Measurements from ENCODE around the gene DMWD.

DNA sequence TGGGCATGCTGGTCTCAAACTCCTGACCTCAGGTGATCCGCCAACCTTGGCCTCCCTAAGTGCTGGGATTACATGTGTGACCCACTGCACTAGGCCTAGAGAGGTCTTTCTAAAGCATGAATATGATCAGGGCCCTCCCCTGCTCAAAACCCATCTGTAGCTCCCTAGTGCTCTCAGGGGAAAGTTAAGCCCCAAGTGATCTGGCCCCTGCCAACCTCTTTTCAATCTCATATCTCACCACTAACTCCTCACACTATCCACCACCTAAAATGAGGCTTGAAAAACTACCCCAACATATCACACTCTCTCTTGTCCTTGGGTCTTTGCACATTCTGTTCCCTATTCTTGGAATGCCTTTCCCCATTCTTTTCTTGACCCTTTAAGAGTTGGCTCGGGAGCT, 2.0 kb upstream of the DMWD start:
- TF ChIP-seq, protein P1, sequence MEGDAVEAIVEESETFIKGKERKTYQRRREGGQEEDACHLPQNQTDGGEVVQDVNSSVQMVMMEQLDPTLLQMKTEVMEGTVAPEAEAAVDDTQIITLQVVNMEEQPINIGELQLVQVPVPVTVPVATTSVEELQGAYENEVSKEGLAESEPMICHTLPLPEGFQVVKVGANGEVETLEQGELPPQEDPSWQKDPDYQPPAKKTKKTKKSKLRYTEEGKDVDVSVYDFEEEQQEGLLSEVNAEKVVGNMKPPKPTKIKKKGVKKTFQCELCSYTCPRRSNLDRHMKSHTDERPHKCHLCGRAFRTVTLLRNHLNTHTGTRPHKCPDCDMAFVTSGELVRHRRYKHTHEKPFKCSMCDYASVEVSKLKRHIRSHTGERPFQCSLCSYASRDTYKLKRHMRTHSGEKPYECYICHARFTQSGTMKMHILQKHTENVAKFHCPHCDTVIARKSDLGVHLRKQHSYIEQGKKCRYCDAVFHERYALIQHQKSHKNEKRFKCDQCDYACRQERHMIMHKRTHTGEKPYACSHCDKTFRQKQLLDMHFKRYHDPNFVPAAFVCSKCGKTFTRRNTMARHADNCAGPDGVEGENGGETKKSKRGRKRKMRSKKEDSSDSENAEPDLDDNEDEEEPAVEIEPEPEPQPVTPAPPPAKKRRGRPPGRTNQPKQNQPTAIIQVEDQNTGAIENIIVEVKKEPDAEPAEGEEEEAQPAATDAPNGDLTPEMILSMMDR (IDR thresholded peaks at IDR 0.05): no peak
- TF ChIP-seq POLR2A (IDR thresholded peaks at IDR 0.05): no peak
